HG03175 (cell line): ENCODE measurements around the gene STX7.
"Not testable (repeated sequence)": the region's sequence is repeated elsewhere in the genome, so short reads cannot be mapped to it uniquely, and the experiment has no call there.

Experiments used
- ATAC-seq: cut with Tn5 transposase; IDR thresholded peaks from one replicate; pipeline ENCODE4 v1.9.1; 2021; ENCODE audit warnings: mild to moderate bottlenecking, moderate library complexity; ENCODE audit not compliant: unreplicated experiment

Gene STX7, protein sequence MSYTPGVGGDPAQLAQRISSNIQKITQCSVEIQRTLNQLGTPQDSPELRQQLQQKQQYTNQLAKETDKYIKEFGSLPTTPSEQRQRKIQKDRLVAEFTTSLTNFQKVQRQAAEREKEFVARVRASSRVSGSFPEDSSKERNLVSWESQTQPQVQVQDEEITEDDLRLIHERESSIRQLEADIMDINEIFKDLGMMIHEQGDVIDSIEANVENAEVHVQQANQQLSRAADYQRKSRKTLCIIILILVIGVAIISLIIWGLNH

DNA sequence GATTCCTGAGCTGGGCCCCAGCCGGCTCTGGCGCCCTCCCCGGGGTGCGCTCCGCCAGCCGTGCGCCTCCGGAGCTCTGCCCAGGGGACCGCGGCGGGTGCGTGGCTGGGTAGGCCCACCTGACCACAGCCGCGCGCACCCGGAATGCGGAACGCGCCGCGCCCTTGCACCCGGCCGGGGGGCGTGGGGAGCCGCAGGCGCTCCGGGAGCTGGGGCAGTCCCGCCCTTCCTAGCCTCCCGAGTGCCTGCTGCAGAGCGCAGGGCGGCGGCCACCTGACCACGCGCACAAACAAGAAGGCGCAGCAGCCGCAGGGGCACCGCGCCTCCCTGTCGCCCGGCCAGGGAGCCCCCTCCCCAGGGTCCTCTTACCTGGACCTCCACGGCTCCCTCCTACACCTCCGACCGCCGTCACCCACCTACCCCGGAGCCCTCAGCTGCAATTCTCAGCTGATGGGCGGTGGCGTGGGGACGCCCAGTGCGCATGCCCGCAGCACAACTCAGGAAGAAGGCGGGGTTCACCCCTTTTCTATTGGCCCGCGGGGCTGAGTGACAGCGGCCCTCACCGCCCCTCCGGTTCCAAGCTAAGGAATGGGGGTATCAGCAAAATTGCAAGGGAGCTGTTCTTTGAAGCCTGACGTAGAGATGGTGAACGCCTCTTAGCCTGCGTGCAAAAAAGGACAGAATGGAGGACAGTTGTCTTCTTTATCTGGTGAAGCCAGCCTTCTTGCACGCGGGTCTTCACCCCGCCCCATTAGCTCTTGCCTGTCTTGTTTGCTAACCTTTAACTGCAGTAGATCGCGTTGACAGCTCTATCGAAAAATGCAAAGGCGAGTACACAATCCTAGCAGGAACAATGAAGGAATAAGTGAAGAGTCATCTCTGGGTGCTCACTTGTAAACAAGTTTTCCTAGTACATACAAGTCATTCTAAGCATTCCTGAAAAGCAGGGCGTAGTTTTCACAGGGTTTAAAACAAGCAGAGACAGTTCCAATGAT lies at the start of gene STX7:
Gene STX7 (minus strand): TSS at position 479 of the 995 bp plus-strand sequence. CDS start 9,586 bp downstream, outside the sequence.
- ATAC-seq, result peak; percentile 89

DNA sequence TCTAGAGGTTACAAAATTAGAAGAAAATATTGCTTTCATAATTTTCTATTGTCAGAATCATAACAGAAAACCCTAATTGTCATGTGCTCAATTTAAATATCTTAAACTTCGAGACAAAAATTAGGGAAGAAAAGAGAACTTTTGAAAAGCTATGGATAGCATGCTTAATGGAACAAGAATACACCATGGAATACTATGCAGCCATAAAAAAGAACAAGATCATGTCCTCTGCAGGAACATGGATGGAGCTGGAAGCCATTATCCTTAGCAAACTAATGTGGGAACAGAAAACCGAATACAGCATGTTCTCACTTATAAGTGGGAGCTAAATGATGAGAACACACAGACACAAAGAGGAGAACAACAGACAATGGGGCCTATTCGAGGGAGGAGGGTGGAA lies 47.2 kb upstream of the STX7 start:
- ATAC-seq, result not testable (repeated sequence)

DNA sequence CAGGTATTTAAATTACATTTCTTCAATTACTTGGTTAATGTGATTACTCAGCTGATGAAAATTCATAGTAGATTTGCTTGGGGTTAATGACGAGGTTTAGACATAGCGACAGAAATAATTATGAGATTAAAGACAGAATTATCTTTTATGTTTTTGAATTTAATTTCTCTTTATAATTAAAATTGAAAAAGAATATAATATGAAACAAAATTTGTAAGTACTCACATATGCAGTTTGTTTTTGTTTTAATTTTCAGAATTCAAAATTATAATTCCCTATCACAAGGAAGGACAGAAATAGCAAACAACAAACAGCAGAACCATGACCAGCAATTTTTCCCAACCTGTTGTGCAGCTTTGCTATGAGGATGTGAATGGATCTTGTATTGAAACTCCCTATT lies 39.5 kb upstream of the STX7 start, which contains the start of gene TAAR8:
Gene TAAR8 (plus strand): TSS at position 301 of the 400 bp plus-strand sequence. CDS start 21 bp downstream, at position 322.
- no peak for ATAC-seq

DNA sequence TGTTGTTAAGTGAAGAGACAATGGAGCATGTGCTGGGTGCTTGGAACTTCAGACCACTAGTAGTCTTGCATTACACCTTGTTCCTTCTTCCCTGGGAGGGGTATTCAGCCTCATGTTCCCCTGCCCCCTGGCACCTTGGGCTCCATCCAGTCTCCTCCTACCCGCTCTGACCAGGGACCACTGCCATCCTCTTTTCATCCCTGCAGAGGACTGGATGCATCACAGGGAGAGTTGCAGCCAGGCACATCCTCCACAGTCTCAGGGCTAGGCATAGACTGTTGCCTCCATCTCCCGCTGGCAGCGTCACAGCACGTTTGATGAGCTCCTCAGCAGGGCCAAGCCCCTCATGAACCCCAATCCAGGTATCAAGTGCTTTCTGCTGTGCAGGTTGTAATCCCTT lies 38.3 kb upstream of the STX7 start:
- ATAC-seq, result no peak

DNA sequence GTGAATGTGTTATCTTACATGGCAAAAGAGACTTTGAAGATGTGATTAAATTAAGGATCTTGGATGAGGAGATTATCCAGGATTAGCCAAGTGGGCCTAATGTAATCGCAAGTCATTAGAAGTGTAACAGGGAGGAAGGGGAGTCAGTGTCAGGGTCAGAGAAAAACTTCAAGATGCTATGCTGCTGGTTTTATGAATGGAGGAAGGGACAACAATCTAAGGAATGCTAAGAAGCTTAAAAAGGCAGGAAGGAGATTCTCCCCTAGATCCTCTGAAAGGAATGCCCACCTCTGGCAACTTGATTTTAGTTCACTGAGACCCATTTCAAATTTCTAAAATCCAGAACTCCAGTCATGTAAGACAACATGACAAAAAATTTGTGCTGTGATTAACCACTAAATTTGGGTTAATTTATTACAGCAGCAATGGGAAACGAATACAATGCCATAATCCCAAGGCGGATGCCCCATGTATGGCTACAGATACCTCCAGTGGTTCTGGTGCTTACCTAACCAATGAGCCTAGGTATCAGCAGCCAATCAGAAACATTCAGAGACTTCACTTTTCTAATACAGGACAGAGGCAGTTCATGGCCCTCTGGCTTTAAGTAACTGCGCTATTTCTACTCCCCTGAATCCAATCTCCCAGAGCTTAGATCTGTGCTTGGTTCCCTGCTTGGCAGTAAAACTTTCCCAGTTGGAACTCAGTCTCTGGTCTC lies 36.0 kb upstream of the STX7 start:
- ATAC-seq, result no peak

DNA sequence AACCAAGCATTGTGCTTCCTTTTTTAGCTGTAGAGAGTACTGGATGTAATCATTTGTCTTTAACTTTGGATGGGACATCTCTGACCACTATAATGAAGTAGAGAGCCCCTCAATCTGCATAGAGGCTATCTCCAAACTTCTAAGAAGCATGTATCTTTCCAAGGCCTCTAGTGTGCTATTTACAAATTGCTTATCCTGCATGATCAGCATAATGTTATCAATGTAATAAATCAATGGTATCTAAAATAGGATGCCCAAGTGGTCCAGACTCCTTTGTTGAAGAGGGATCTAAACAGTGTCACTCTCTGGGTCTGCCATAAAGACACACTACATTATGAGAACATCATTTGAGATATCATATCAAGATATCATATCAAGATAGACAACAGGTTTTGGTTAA lies 31.9 kb upstream of the STX7 start:
- ATAC-seq, result no peak

DNA sequence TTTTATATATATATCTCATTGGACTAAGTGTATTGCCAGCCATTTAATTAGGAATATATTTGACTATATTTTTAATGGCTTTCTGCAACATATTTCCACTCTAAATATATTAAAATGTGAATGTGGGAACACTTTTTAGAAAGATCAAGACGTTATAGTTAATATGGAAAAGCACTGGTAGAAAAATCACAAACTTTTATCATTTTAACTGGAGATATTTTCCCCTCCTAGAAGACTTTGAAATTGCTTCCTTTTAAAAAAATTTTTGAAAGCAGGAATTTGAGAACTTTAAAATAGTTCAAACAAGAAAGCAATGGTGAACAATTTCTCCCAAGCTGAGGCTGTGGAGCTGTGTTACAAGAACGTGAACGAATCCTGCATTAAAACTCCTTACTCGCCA lies 25.1 kb upstream of the STX7 start, which contains the start of gene TAAR9:
Gene TAAR9 (plus strand): TSS at position 301 of the 400 bp plus-strand sequence. CDS start 13 bp downstream, at position 314.
- no peak for ATAC-seq

DNA sequence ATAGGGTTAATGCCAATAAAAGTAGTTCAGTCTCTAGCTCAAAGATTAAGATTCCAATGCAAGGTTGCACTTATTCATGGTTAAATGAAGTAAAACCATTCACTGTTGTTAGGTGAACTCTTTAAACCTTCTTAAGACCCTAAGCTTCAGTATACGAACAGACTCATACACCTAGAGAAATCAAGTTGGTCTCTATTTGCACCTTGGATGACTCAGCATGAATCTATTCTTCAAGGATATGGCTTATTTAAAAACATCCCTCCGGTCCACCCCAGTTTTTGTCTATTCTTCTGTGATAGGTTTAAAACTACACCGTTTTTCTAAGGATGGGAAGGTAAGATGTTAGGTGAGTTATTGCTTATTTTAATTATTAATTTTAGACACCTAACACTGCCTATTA lies 24.2 kb upstream of the STX7 start:
- ATAC-seq, result no peak

DNA sequence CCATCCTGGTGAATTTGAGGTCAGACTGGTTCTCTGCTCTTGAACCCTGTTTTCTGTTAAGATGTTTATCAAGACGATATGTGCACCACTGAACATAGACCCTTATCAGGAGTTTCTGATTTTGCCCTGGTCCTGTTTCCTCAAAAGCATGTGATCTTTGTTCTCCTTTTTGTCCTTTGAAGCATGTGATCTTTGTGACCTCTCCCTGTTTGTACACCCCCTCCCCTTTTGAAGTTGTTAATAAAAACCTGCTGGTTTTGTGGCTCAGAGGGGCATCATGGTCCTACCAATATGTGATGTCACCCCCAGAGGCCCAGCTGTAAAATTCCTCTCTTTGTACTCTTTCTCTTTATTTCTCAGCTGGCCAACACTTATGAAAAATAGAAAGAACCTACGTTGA lies 21.6 kb upstream of the STX7 start:
- ATAC-seq, result not testable (repeated sequence)

DNA sequence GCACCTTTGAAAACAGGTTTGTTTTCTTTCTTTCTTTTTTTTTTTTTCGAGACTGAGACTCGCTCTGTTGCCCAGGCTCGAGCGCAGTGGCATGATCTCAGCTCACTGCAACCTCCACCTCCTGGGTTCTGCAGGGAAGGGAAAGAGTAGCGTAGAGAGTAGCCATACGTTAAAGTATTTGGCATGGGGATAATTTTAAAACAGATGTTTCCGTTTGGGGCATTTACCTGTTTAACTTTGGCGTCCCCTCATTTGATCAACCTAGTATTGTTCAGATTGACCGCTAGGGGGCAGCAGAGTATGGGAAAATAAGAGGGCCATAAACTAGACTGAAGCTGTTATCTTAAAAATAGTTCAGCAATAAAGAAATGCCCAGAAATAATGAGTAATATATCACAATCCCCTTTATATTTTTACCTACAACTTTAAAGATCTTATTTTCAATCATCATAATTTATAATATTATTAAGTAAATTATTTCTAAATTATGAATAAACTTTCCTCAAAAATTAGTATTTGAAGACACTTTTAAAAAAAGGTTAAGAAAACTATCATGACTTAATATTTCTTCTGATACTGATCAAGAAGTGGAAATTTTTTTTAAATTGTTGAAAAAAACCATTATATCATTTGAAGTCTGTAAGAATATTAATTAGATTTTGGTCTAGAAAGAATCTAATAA lies 17.5 kb upstream of the STX7 start:
- peak; percentile 90 for ATAC-seq

DNA sequence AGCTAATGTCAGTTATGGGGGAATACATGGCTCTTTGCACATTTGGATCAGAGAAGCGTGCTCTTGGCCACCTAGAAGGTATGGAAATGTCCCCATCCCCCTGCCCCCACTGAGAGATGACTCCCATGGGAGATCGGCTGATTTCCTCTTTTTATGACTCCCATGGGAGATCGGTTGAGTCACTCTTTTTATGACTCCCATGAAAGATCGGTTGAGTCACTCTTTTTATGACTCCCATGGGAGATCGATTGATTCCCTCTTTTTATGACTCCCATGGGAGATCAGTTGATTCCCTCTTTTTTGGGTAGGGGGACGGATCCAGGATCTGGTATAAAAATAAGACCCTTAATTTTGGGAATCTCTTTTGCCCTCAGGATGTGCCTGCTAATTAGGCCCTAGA lies 14.9 kb upstream of the STX7 start:
- ATAC-seq, result no peak

DNA sequence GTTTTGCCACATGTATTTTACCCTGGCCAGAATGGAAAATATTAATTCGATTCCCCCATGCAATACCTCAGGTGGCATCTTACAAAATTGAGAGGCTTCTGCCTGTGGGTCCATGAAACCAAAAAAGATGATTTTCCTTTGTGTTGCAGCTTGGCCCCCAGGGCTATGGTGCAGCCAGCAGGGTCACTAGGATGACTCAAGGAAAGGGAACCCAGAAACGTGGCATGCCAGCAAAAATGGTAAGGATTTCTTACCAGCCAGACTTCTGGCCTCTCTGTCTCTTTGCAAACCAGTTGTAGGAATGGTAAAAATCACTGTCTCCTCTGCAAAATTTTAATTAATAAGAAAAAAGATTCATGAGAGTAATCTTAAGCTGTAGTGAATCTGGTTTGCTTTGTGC lies 13.5 kb upstream of the STX7 start:
- ATAC-seq, result no peak

DNA sequence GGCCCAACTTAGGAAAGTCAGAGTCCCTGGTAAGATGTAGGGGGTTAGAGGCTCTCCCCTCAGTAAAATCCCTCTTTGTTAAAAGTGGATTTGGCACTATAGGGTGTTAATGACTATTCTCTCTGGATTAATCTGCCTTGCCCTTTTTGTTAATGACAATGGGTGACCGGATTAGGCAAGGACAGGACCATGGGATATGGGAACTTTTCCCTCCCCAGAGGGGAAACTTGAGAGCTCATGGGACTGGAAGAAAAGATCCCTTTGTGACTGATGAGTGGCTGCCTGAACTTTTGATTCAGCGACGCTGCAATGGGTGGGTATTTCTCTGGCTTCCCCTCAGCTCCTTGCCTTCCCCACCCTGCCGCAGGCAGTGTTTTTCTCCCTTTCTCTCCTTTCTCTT lies 12.9 kb upstream of the STX7 start:
- ATAC-seq, result no peak

DNA sequence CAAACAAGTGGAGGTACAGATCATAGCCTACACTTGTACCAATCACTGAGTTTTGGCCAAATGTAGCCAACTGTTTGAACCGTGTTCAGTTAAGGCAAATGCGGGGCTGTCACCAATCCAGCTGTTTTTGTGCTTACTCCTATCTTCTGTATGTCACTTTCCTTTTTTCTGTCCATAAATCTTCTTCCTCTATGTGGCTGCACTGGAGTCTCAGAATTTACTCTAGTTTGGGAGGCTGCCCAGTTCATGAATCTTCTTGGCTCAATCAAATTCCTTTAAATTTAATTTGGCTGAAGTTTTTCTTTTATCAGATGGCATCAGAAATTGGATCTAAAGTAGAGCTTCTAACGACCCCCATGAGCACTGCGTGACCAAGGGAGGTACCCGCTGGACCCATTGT lies 11.7 kb upstream of the STX7 start:
- no peak for ATAC-seq

DNA sequence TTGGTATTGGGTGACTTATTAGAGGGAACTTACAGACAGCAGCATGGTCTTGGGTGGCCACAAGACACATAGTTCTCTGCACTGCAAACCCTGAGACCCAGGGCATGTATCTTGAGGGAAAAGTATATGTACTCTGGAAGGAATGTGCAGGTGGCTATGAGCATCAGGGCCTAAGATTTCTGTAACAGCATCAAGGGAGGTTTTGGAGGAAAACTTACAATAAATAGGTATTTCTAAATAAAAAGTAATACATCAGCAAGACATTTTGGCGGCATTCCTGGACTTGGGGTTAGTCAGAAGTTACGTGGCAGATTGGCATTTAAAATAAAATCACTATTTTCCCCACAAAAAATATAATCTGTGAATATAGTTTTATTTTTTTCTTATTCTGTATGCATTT lies 8.0 kb upstream of the STX7 start:
- no peak for ATAC-seq

DNA sequence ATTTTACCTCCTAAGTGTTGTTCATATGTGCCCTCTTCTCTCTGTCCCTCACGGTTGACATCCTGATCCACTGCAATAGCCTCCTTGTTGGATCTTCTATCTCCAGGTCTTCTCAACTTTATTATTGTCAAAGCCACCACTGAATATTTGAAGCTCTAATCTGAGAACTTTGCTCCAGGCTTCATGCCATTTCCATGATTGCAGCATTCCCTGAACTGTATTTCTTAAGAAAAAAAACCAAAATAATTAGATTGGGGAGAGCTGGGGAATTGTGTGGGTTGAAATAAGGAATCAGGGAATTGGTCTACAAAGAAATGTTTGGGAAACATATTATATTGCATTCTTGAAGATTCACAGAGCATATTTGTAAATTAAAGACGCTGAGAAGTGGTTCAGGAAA lies 2.5 kb upstream of the STX7 start:
- ATAC-seq, result no peak

DNA sequence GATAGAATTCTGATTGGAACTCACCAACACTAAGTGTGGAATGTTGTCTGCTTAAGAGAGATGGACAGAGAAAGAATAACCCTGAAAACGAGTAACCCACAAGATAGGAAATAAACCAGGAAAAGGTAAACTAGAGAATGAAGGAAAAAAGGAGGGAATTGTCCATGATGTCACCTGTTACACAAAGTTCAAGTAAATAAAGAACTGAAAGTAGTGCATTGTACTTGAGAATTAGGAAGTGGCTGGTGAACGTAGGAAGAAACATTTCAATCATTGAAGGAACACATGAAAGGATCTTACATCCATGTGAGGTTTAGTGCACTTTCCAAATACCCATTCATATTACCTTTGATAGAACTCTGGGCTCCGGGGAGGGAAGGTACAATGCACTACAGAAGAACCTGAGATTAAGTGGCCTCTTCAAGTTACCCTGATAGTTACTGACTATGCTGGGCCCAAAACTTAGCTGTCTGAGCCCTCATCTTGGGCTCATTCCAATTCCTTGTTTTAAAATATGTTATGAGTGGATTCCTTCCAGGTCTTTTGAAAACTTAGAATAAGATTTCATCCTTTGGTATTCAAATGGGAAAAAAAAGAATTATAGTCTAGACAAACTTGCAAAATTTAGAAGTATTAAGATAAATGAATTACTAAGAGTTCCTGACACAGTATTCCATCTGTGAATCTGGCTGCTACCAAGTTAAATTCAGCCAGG lies 1.1 kb upstream of the STX7 start:
- no peak for ATAC-seq

DNA sequence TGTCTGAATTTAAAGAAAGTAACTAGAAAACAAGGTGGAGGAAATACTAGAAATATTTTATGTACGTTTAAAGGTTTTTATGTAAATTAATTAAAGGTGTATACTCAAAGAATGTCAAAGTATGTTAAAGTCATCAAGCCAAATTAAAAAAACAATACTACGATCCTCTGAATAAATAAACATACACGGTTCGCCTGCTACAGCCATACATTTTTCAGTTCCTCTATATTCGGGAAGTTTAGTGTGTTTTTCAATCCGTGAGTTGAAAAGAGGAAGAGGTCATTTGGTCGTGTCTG lies 626 bp downstream of the STX7 start:
- no peak for ATAC-seq

DNA sequence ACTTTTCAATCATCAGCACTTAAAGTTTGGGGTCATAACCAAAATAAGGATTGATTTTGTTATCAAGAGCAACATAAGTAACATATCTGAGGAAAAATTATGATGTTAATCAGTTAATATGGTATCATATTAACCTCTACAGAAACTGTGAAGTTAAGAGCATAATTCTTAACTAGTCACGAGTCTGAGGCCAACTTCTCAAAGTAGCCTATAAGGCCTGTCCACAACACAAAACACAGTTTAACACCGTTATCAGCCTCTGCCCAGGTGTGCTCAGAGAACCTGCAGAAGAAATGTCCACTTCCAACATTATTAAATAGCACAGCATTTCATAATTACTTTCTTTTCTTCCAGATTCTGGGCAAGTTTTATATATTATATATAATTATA lies 1.1 kb downstream of the STX7 start:
- ATAC-seq, result peak; percentile 29

DNA sequence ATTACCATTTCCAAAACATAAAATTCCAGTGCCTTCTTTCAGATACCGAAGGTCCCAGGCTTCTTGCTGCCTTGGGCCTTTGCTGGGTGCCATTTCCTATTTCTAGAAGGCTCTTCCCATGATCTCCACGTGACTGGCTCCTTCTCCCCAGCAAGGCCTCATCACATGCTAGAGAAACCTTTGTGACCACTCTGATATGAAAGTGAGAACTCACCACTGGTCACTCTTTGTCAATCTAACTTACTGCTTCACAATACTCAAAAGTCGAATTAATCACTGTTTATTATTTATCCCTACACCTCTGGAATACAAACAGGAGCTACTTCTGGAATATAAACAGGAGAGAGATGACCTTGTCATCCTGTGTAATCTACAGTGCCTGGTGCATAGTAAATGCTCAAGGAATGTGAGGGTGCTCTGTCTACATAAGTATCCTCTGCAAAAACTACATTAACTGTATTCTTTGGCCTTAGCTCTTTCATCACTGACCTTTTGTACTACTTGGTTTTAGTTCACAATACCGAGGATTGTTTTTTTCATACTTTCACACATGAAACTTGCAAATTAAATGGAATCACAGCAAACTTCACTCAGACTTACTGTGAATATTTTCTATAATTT lies 1.6 kb downstream of the STX7 start:
- no peak for ATAC-seq
